Spleen (tissue), 7 donors: ENCODE results near the gene TEX26.

Source experiments
- CTCF ChIP-seq, 11 experiments: fragments of 200-600 bp in 7 of 11; fragments of 450-650 bp in 4 of 11; sonication (generic) in 4 of 11; IDR thresholded peaks in 8 of 11; conservative IDR thresholded peaks in 3 of 11; 1 replicate in 7 of 11; 2 replicates in 4 of 11; pipeline versions ENCODE4 v1.4.0 to v1.8.0; 2016 to 2021; ENCODE audit warnings: antibody characterized with exemption in 11 of 11, inconsistent platforms in 4 of 11, mild to moderate bottlenecking in 1 of 11
- POLR2A ChIP-seq, 3 donors: fragments of 450-650 bp; IDR thresholded peaks; one replicate each; pipeline ENCODE4 v1.5.1; 2017; ENCODE audit warnings: antibody characterized with exemption in 3 of 3, mild to moderate bottlenecking in 1 of 3
- donor health status: DM: no; HTN: no; CAD: no; lungs with moderate emphysema.
- donor health status: DM: no; HTN: no; CAD: no.
- donor health status: DM: no; HTN: no; CAD: no.

GRCh38 chr13:31020996-31021395 lies 88.5 kb downstream of the TEX26 start:
- TF ChIP-seq CTCF (IDR thresholded peaks at IDR 0.05 in 8 of 11, conservative IDR thresholded peaks at IDR 0.05 in 3 of 11) (no peak), POLR2A (IDR thresholded peaks at IDR 0.05) (no peak)
